ENCODE data around the gene XPOT.

Gene XPOT

GRCh38 chr12:64452559-64453329, 48.6 kb downstream of the XPOT start:
- DNase-seq (ENCODE audit: low spot score): peak; percentile 25
- in situ Hi-C loops (cut with MboI; ENCODE audit: low sequenced_read_pairs, unreplicated experiment): no loop called here
- TF ChIP-seq CTCF (IDR thresholded peaks at IDR 0.05; ENCODE audit: borderline replicate concordance, control extremely low read depth, extremely low read depth, insufficient read depth, missing control alignments): no peak

GRCh38 chr12:64455506-64455905, 51.3 kb downstream of the XPOT start:
- in situ Hi-C loops (cut with MboI; ENCODE audit: low sequenced_read_pairs, unreplicated experiment): no loop called here
- no peak for DNase-seq (ENCODE audit: low spot score)
- TF ChIP-seq CTCF (IDR thresholded peaks at IDR 0.05; ENCODE audit: borderline replicate concordance, control extremely low read depth, extremely low read depth, insufficient read depth, missing control alignments): no peak

GRCh38 chr12:64456119-64456518, 51.9 kb downstream of the XPOT start:
- in situ Hi-C loops (cut with MboI; ENCODE audit: low sequenced_read_pairs, unreplicated experiment): no loop called here
- DNase-seq (ENCODE audit: low spot score): no peak
- no peak for TF ChIP-seq CTCF (IDR thresholded peaks at IDR 0.05; ENCODE audit: borderline replicate concordance, control extremely low read depth, extremely low read depth, insufficient read depth, missing control alignments)

GRCh38 chr12:64457032-64457431, 52.8 kb downstream of the XPOT start:
- TF ChIP-seq CTCF (IDR thresholded peaks at IDR 0.05; ENCODE audit: borderline replicate concordance, control extremely low read depth, extremely low read depth, insufficient read depth, missing control alignments): no peak
- in situ Hi-C loops (cut with MboI; ENCODE audit: low sequenced_read_pairs, unreplicated experiment): no loop called here

GRCh38 chr12:64457466-64457865, 53.3 kb downstream of the XPOT start:
- in situ Hi-C loops (cut with MboI; ENCODE audit: low sequenced_read_pairs, unreplicated experiment): no loop called here
- DNase-seq (ENCODE audit: low spot score): no peak
- no peak for TF ChIP-seq CTCF (IDR thresholded peaks at IDR 0.05; ENCODE audit: borderline replicate concordance, control extremely low read depth, extremely low read depth, insufficient read depth, missing control alignments)

More at GRCh38 chr12:64457032-64457431, 52.8 kb downstream of the XPOT start:
- no peak for DNase-seq (ENCODE audit: low spot score)

GRCh38 chr12:64457923-64458322, 53.7 kb downstream of the XPOT start:
- TF ChIP-seq CTCF (IDR thresholded peaks at IDR 0.05; ENCODE audit: borderline replicate concordance, control extremely low read depth, extremely low read depth, insufficient read depth, missing control alignments): no peak
- no peak for DNase-seq (ENCODE audit: low spot score)
- in situ Hi-C loops (cut with MboI; ENCODE audit: low sequenced_read_pairs, unreplicated experiment): no loop called here

Measured in GM13976 (cell line).